Subcutaneous adipose tissue (tissue), 4 donors: ENCODE data around the gene EEF1A2. TPM values are rescaled to one million over a fixed set of nuclear protein-coding genes. Genes with fewer than 3 reads are reported as not detected.

Experiments used
- total RNA-seq, 4 donors: library from RNA; depleted of rRNA; stranded (reverse); fragments of >200 nt; gene quantifications; one replicate each; pipeline ENCODE4 v1.1.0, GENCODE V29; 2016
- TF ChIP-seq, protein P1 (sequence below): fragments of 450-650 bp; IDR thresholded peaks from one replicate; pipeline ENCODE4 v1.5.1; 2016; ENCODE audit warnings: low read depth, mild to moderate bottlenecking, control low read depth, antibody characterized with exemption, moderate library complexity

EEF1A2 gene
- total RNA-seq, 4 donors from 2014 or later, result not detected

DNA sequence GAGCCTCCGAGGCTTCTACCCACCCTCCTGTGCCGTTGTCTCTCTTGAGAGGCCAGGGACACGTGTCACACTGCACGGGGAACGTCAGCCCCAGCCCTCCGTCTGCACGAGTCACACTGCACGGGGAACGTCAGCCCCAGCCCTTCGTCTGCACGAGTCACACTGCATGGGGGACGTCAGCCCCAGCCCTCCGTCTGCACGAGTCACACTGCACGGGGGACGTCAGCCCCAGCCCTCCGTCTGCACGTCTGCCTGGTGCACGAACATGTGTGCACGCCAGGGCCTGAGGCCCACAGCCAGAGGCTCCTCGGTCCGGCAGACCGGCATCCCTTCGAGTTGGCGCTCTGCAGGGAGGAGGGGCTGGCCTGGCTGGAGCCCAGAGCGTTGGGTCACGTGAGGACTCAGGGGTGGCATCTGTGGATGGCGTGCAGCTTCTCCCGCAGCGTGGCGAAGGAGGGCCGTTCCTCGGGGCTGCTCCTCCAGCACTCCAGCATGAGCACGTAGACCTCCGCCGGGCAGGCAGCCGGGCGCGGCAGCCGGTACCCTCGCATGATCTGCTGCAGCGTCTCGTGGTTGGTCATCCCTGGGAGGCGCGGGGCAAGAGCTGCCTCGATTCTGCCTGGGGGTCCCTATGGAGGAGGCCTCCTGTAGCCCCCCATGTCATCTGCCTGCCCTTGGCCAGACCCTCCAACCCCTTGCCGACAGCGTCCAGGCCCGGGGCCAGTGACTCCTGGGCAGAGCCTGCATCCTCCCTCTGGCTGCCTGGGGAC, 41.7 kb upstream of the EEF1A2 start:
- TF ChIP-seq, protein P1, sequence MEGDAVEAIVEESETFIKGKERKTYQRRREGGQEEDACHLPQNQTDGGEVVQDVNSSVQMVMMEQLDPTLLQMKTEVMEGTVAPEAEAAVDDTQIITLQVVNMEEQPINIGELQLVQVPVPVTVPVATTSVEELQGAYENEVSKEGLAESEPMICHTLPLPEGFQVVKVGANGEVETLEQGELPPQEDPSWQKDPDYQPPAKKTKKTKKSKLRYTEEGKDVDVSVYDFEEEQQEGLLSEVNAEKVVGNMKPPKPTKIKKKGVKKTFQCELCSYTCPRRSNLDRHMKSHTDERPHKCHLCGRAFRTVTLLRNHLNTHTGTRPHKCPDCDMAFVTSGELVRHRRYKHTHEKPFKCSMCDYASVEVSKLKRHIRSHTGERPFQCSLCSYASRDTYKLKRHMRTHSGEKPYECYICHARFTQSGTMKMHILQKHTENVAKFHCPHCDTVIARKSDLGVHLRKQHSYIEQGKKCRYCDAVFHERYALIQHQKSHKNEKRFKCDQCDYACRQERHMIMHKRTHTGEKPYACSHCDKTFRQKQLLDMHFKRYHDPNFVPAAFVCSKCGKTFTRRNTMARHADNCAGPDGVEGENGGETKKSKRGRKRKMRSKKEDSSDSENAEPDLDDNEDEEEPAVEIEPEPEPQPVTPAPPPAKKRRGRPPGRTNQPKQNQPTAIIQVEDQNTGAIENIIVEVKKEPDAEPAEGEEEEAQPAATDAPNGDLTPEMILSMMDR, result no peak

- TF ChIP-seq, protein P1, result no peak
Measured at GRCh38 chr20:63539441-63540370, 40.8 kb upstream of the EEF1A2 start.

DNA sequence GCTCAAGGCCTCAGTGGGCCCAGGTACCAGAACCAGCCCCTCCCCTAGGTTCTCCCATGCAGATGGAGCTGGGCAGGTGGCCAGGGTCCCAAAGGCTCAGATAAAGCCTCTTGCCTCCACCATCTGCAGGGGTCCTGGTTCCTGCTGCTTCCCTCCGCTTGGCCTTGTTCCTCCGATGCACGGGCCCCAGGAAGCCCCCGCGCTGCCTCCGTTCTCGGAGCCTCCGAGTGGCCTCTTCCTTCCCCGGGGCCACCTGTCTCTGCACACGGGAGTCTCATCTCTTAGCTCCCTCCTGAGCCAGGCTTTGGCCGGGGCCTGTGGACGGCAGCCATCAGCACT, 40.2 kb upstream of the EEF1A2 start:
- TF ChIP-seq, protein P1, result no peak

GRCh38 chr20:63538204-63539091, 39.6 kb upstream of the EEF1A2 start:
- TF ChIP-seq, protein P1, result no peak

DNA sequence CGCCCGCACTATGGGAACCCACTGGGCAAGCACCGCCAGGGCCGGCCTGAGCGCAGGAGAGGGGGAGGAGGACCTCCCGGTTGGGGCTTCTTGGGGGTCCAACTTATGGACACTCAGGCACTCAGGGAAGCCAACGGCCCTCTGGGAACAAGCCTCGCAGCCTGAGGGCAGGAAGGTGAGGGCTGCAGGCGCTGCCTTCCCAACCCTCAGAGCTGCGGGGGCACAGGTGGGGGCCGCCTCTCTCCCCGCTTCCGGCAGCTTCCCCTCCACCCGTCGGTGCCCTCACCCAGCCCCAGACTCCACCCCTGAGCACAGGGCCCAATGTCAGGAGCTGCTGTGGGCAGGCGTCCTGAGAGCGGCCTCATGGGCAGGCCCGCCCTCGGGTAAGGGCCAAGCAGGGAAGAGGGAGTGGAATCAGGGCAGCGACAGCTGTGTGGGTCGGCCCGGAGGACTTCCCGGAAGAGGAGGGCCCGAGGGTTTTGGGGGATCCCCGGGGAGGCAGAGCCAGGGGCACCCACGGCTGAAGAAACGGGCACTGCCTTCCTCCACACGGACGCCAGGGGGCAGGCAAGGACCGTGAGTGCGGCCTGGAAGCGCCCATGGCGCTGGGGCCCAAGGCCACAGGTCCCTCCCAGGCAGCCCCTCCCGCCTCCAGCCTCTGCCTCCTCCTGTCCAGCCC, 38.8 kb upstream of the EEF1A2 start:
- TF ChIP-seq, protein P1, result no peak

DNA sequence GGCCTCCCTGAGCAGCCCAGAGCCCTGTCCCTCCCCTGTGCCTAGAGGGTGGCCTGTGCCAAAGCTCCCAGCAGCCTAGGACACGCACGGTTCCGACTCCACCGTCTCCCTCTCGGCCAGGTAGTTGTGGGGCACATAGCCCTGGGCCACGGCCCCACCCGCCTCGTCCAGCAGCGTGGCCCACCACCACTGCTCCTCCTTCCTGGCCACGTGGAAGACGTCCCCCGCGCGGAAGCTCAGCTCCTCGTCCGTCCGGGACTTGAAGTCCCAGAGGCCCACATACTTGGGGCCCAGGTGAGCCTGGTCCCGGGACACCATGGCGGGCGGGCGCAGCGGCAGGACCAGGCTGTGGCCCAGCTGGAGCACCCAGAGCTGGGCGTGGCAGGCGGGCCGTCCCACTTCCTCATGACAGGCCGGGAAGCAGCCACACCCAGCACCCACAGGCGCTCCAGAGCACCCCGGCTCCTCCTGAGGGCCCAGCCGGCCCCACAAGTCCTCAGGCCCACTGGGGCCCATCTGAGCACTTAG, 38.2 kb upstream of the EEF1A2 start, which contains the start of gene PTK6:
Gene PTK6 (minus strand): TSS at position 380 of the 528 bp plus-strand sequence. CDS start 62 bp downstream, at position 318.
- TF ChIP-seq, protein P1, result no peak
